ENCODE results near the gene ANXA4.

The ANXA4 gene

DNA sequence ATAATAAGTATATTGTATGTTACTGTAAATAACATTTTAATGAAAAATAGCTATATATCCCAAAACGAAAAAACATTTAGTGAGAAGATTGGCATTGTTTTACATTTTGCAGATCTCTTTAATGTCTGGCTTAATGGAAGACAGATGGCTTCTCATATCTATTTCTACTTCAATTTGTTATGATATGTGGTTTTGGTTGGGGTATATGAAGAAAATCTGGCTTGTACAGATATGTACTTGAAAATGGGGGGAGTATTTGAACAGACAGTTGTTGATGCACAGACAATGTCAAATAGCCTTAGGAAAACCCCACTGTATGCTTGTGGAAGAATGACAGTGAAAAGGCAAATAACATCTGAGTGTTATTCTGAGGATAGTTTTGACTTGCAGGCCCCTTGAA lies 64.0 kb downstream of the ANXA4 start:
- no peak overlapping the region for H3K4me3 ChIP-seq (ENCODE audit: low read depth, low read length)
- no peaks in the 10 kb centered on the region for H3K27me3 ChIP-seq (replicated peaks)
- H3K27ac ChIP-seq: no peak overlapping the region
- in situ Hi-C loops (cut with HindIII; ENCODE audit: low pct_ligation_motif_present, low sequenced_read_pairs): no loop called here
- TF ChIP-seq, protein P1, sequence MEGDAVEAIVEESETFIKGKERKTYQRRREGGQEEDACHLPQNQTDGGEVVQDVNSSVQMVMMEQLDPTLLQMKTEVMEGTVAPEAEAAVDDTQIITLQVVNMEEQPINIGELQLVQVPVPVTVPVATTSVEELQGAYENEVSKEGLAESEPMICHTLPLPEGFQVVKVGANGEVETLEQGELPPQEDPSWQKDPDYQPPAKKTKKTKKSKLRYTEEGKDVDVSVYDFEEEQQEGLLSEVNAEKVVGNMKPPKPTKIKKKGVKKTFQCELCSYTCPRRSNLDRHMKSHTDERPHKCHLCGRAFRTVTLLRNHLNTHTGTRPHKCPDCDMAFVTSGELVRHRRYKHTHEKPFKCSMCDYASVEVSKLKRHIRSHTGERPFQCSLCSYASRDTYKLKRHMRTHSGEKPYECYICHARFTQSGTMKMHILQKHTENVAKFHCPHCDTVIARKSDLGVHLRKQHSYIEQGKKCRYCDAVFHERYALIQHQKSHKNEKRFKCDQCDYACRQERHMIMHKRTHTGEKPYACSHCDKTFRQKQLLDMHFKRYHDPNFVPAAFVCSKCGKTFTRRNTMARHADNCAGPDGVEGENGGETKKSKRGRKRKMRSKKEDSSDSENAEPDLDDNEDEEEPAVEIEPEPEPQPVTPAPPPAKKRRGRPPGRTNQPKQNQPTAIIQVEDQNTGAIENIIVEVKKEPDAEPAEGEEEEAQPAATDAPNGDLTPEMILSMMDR (IDR thresholded peaks at IDR 0.05; ENCODE audit: low read depth, low read length, missing control alignments): no peak
- peaks cover 15% of the 10 kb centered on the region for H3K36me3 ChIP-seq (replicated peaks)
- no peak for DNase-seq

DNA sequence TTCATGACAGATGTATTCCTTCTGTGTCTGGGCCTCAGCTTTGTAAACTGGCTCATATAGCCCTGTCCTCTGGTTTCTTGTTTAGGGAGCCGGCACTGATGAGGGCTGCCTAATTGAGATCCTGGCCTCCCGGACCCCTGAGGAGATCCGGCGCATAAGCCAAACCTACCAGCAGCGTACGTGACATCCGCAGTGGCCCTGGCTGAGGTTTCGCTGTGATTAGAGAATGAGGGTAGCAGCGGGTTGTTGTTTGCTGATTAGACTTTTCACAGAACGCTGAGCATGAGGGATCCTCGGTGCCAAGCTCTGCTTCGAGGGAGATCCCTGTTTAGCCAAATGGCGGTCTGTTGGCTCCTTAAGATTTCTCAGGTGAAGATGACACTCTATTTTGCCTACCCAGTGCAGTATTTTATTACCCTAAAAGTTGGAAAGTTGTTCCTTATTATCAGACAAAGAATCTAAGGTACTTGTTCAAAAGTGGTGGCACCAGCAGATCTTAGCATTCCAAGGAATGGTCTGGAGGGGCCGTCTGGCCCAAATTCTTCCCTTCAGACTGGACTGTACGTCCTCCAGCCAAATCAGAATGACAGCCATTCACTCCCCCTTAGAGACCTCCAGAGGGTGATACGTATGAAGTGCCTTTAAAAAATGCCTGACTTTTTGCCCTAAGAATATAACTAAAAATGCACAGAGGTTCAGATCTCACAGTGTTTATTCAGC lies 66.0 kb downstream of the ANXA4 start:
- Histone ChIP-seq H3K27ac (no peak overlapping the region), H3K27me3 (replicated peaks) (no peaks in the 10 kb centered on the region), H3K36me3 (replicated peaks) (peaks cover 15% of the 10 kb centered on the region), H3K4me3 (ENCODE audit: low read depth, low read length) (no peak overlapping the region)
- DNase-seq: no peak
- TF ChIP-seq, protein P1 (IDR thresholded peaks at IDR 0.05; ENCODE audit: low read depth, low read length, missing control alignments): no peak
- in situ Hi-C loops (cut with HindIII; ENCODE audit: low pct_ligation_motif_present, low sequenced_read_pairs): no loop called here

DNA sequence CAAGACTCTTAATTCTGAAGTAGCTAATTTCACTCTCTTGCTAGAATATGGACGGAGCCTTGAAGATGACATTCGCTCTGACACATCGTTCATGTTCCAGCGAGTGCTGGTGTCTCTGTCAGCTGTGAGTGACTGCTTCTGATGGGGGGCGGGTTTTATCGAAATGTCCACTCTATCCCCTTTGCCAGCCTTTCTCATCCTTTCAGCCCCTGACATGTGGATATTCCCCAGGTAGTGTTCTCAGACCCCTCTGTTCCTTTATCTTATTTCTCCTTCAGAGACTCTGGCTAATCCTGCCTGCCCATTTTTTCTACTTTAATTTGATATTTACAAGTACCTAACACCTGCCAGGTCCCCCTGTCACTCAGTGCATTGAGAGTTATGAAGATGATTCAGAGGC lies 68.6 kb downstream of the ANXA4 start:
- no peak for DNase-seq
- no peaks in the 10 kb centered on the region for H3K27me3 ChIP-seq (replicated peaks)
- H3K27ac ChIP-seq: no peak overlapping the region
- in situ Hi-C loops (cut with HindIII; ENCODE audit: low pct_ligation_motif_present, low sequenced_read_pairs): no loop called here
- peaks cover 15% of the 10 kb centered on the region for H3K36me3 ChIP-seq (replicated peaks)
- H3K4me3 ChIP-seq (ENCODE audit: low read depth, low read length): no peak overlapping the region
- TF ChIP-seq, protein P1 (IDR thresholded peaks at IDR 0.05; ENCODE audit: low read depth, low read length, missing control alignments): no peak

DNA sequence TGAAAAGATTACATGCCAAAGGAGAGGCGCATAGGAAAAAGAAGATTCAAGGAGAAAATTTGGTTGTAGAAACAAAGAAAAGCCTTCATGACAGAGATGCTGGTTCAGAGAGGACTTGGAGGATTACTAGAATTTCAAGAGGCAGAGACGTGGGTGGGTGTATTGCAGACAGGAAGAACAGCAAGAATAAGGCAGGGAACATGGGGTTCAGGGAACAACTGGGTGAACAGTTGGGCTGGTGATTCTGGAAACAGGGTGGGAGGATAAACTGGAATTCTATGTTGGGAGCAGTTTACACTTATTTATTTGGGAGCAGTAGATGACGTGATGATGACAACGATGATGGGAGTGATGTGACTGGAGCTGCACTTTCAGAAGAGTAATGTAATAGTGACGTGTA lies 69.1 kb downstream of the ANXA4 start:
- TF ChIP-seq, protein P1 (IDR thresholded peaks at IDR 0.05; ENCODE audit: low read depth, low read length, missing control alignments): no peak
- in situ Hi-C loops (cut with HindIII; ENCODE audit: low pct_ligation_motif_present, low sequenced_read_pairs): no loop called here
- Histone ChIP-seq H3K4me3 (ENCODE audit: low read depth, low read length) (no peak overlapping the region), H3K27me3 (replicated peaks) (no peaks in the 10 kb centered on the region), H3K27ac (no peak overlapping the region), H3K36me3 (replicated peaks) (peaks cover 14% of the 10 kb centered on the region)
- no peak for DNase-seq

DNA sequence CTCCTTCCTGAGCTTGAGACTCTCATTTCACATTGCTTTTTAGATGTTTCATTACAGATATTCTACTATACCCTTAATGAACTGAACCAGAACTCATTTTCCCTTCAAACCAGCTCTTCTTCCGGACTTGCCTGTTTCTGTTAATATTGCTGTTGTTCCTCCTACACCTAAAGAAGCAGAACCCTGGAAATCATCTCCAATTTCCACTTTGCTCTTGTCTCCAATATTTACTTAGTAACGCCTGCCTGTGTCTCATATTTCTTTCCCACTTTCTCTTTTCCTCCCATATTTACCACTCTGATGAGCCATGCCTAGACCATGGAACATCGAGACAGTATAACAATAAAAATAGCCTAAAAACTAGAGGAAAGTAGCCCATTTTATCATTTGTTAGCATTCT lies 69.7 kb downstream of the ANXA4 start:
- peaks cover 8% of the 10 kb centered on the region for H3K36me3 ChIP-seq (replicated peaks)
- no peak for DNase-seq
- no peaks in the 10 kb centered on the region for H3K27me3 ChIP-seq (replicated peaks)
- TF ChIP-seq, protein P1 (IDR thresholded peaks at IDR 0.05; ENCODE audit: low read depth, low read length, missing control alignments): no peak
- H3K27ac ChIP-seq: no peak overlapping the region
- in situ Hi-C loops (cut with HindIII; ENCODE audit: low pct_ligation_motif_present, low sequenced_read_pairs): no loop called here
- no peak overlapping the region for H3K4me3 ChIP-seq (ENCODE audit: low read depth, low read length)

DNA sequence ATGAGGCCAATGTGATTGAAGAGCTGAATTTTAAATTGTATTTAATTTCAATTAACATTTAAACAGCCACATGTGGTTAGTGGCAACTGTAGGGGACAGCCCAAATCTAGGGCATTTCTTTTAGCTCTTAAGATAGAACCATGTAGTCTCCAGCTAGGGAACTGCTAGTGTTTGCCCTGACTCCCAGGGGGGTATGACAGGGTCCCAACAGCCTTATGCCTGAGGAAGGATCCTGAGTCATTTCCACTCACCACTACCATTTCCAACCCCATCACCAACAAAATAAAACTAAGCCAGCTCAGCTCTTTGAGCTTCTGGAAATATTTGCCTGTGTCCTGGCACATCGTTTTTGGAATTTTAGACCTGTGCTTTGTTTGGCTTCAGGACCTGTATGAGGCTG lies 73.8 kb downstream of the ANXA4 start:
- in situ Hi-C loops (cut with HindIII; ENCODE audit: low pct_ligation_motif_present, low sequenced_read_pairs): no loop called here
- DNase-seq: no peak
- H3K27ac ChIP-seq: no peak overlapping the region
- no peaks in the 10 kb centered on the region for H3K27me3 ChIP-seq (replicated peaks)
- TF ChIP-seq, protein P1 (IDR thresholded peaks at IDR 0.05; ENCODE audit: low read depth, low read length, missing control alignments): no peak
- H3K36me3 ChIP-seq (replicated peaks): peaks cover 3% of the 10 kb centered on the region
- no peak overlapping the region for H3K4me3 ChIP-seq (ENCODE audit: low read depth, low read length)

Data from brain microvascular endothelial cell (primary cell).